NCI-H460 (cell line): ENCODE results near the gene IL22RA2. TPM values are rescaled to one million over a fixed set of nuclear protein-coding genes. Genes with fewer than 3 reads are reported as not detected.
A peak's percentile ranks its signal among the peaks of the same experiment; 100 is the strongest.

Source experiments
- DNase-seq: peaks from one replicate; pipeline ENCODE4 v3.0.0-alpha.2; 2016; ENCODE audit warnings: low read depth; ENCODE audit errors: extremely low read depth
- total RNA-seq: library from RNA; depleted of rRNA; stranded (reverse); fragments of >200 nt; shearing (Covaris generic); gene quantifications from 2 replicates; pipeline ENCODE4 v1.2.3, GENCODE V29; 2014; rRNA removed

IL22RA2 gene
- total RNA-seq, 1 experiment from 2014 or later = not detected

DNA sequence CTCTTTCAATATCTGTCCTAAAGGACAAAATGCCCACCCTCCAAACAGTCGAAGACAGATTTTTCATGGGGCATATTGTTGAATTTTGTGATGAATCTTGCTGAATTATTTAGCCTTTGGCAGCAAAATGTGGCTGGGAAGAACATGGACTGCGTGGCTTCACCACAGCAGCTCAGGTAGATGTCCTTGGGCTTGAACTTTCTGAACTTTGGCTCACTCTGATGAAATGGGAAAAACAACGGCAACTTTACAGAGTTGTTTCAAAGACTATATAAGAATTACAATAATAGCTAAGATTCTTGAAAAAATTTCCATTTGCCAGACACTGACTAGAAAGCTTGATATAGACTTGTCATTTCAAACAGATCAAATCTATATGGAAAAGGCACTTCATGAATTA lies 75.9 kb downstream of the IL22RA2 start:
- no peak for DNase-seq

DNA sequence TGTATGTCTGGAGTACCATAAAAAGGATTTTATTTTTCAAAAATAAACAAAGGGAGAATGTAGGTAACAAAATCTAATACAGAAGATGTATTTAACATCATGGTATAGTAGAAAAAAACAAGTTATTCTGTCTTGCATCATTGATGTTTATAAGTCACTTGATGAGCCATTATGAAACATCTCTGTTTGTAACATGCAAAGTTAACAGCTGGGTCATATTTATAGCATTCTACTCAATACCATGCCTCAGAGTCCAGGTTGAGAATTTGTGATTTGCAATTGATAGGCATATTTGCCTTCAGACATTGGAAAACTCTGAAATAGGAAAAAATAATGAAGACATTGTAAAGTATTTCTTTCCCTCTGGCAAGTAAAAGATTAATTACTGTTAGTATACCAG lies 76.4 kb downstream of the IL22RA2 start:
- DNase-seq = no peak

DNA sequence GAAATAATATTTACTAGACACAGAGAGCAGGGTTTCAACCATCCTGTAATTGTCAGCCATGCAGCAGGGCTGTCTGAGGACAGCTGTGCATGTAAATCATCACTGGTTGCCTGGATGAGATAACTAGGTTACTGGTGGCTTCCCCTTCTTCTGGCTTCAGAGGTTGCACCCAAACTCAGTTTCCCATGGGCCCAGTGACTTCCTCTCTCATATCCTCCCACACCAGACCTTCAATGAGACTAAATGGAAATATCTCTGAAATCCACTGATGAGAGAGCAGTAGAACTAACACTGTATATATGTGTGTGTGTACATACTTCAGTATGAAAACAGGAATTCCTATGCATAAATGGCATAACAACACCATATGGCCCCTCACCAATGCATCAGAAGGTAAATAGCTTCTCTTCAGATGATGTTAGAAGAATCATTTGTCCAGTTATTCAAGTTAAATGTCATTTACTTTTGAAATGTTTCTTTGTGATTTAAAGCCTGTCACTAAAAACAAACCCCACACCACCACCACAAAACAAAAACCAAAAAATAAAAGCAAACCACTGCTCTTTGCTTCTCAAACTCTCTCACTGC lies 77.7 kb downstream of the IL22RA2 start:
- no peak for DNase-seq

DNA sequence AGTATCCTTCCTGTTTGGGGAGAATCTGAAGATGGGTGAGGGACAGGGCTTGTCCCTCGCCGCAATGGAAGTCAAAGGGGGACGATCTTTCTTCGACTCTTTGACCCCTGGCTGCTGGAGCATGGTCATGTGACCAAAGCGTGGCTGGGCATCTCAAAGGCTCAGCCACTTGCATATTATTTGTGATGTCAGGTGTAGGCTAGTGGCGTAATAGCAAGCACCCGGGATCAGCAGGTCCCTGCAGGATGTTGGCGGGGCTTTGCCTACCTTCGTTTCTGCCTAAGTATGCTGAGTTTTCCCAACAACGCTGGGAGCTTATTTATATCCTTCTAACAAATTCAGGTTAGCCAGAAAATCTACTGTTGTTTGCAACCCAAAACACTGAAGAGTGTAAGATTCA lies 78.4 kb downstream of the IL22RA2 start:
- no peak for DNase-seq

DNA sequence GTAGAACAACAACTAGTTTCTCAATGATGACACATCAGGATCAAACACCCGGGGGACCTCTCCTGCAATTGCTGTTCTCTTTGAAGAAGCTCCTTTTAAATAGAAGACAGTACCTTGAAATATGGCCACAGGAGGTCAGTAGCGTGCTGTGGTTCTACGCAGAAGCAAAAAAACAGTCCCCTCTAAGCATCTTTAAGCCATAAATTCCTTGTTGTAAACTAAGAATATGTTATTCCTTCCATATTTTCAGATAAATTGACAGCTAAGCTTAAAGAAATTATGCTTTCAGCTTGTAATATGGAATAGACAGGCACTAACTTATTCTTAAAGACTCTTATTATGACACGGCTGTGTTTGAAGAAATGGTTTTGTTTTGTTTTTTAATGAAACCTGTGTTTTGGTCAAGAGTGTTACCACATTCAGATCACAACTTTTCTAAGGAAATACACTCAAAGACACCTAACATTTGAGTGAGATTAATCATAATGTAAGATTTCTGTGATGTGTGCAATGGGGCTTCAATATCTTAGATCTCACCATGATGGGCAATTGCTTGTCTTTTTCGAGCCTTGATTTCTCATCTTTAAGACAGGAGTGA lies 78.9 kb downstream of the IL22RA2 start:
- peak; percentile 55 for DNase-seq

Other genes with a start within 250 kb of the IL22RA2 start
- gene IL20RA, start 128.7 kb downstream of the IL22RA2 start, total RNA-seq = 0.02 TPM in 1 of 2 replicates, not detected in the other
- gene IFNGR1, start 45.7 kb upstream of the IL22RA2 start, total RNA-seq = 25.5 and 29.4 TPM in 2 replicates